HTR-8/SVneo (cell line): Measurements from ENCODE around the gene C2.
A peak's percentile ranks its signal among the peaks of the same experiment; 100 is the strongest.
"Not testable (repeated sequence)": the region's sequence is repeated elsewhere in the genome, so short reads cannot be mapped to it uniquely, and the experiment has no call there.

Experiments used
- DNase-seq: peaks from one replicate; pipeline ENCODE4 v3.0.0; 2011; ENCODE audit warnings: low spot score, mixed read lengths; ENCODE audit not compliant: insufficient read length
- FAIRE-seq: peaks from 2 replicates; lab custom pipeline; 2011; peaks lifted over from hg19 to GRCh38; lab: Jason Lieb, UNC

The C2 gene

DNA sequence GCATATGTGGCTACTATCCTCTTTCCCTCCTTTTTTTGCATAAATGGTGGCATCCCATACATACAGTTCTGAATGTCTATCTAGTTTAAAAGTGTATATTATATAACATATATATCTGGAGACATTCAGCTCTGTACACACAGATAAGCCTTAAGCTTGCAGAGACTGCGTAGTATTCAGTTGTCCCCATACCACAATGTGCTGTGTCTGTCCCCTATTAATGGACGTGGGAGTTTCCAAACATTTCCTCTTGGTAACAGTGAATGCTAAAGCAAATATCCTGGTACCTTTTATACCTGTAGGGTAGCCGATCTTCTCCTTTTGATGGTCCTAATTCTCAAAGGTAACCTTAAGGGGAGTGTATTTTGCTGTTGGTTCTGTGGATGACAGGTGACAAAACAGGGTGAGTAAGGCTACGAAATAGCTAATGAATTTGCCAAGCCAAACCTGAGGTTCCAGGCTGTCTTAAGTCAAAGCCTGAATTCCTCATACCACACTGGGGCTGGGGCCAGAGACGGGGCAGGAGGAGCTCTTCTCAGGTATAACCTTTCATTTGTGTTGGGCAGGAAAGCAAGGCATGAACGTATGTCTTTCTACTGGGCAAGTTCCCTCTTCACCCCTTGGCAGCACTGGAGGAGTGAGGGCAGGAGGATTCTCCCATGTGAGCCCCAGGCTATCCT is 7.8 kb upstream of the C2 start:
- DNase-seq (no peak), FAIRE-seq (no peak)

GRCh38 chr6:31920811-31921210 is 6.7 kb upstream of the C2 start:
- no peak for DNase-seq
- FAIRE-seq, result no peak

DNA sequence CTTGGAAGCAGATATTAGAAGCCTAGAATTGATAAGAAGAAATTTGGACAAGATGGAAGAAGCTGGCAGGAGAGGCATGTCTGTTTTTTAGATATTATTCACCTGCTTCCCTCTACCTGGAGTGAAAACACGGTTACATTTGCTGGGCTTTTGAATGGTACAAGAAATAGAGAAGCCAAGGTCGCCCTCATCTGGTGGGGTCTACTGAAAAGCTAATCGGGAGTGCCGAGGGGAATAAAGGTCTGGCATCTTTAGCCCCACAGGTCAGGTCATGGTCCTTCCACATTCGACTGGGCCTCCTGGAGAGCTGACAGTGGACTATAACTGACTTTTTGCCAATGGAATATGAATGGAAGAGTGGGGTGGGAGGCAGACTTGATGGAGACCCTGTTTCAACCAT is 4.6 kb upstream of the C2 start:
- FAIRE-seq (no peak), DNase-seq (no peak)

- FAIRE-seq, result no peak
- DNase-seq, result no peak
Measured at GRCh38 chr6:31927863-31928671, 550 bp downstream of the C2 start.

DNA sequence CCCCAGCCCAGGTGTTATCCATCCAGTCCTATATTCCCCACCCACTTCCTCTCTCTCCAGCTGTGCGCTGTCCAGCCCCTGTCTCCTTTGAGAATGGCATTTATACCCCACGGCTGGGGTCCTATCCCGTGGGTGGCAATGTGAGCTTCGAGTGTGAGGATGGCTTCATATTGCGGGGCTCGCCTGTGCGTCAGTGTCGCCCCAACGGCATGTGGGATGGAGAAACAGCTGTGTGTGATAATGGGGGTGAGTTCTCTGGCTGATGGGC is 1.1 kb downstream of the C2 start:
- FAIRE-seq, result no peak
- DNase-seq, result no peak

GRCh38 chr6:31930962-31931361 is 3.4 kb downstream of the C2 start:
- FAIRE-seq (no peak), DNase-seq (no peak)

- not testable (repeated sequence) for FAIRE-seq, DNase-seq
Measured at GRCh38 chr6:31932137-31932536, 4.6 kb downstream of the C2 start.

- FAIRE-seq (no peak), DNase-seq (no peak)
Measured at GRCh38 chr6:31933537-31933936, 6.0 kb downstream of the C2 start.

DNA sequence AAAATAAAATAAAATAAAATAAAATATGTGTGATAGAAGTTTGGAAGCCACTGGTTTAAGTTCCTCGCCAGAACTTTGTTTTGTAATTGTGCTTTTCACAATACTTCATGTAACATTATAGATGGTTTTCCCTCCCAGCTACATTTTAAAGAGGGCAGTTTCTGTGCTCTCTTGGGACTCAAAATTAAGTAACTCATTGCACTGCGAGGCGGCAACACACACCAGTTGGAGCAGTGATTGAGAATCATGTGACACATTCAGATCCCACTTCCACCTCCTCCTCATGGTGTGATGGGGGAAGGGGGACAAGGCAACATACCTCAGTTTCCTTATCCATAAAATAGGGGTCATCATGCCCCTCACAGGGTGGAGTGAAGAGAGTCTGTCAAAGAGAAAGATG is 7.5 kb downstream of the C2 start:
- no peak for FAIRE-seq

DNA sequence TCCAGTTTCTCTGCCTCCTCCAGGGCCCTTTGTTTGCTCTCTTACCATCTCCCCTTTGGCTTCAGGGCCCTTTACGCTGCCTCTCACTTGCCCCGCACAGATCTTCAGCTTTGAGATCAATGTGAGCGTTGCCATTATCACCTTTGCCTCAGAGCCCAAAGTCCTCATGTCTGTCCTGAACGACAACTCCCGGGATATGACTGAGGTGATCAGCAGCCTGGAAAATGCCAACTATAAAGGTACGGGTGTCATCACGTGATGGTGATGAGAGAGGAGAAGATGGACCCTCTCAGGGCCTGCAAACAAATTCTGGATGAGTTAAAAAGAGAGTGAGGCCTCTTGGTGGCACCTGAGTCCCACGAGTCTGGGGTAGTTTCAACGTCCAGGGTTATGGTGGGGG is 8.3 kb downstream of the C2 start:
- no peak for DNase-seq
- FAIRE-seq, result no peak

More for the DNA sequence above, 7.5 kb downstream of the C2 start:
- no peak for DNase-seq

DNA sequence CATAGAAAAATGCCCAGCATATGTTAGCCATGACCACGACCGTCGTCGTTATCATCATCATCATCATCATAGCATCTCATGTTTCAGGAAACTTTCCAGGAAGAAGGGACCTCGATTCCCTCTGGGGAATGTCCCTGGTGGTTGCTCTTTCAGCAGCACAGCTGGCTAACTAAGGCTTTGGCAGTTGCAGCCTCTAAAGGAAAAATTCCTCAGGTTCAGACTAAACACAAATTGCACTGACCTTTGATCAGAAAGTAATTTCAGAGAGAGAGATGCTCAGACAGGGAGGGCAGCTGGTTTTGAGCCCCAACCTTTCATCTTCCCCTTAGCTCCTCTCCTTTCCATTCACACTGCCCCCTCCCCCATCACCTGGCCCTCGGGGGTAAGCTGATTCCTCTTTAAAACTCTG is 12.7 kb downstream of the C2 start:
- FAIRE-seq, result peak; percentile 31
- peak; percentile 45 for DNase-seq

GRCh38 chr6:31943742-31944141 is 16.2 kb downstream of the C2 start:
- FAIRE-seq (no peak), DNase-seq (no peak)

- DNase-seq (no peak), FAIRE-seq (no peak)
Measured at GRCh38 chr6:31945154-31945506, 17.6 kb downstream of the C2 start.

DNA sequence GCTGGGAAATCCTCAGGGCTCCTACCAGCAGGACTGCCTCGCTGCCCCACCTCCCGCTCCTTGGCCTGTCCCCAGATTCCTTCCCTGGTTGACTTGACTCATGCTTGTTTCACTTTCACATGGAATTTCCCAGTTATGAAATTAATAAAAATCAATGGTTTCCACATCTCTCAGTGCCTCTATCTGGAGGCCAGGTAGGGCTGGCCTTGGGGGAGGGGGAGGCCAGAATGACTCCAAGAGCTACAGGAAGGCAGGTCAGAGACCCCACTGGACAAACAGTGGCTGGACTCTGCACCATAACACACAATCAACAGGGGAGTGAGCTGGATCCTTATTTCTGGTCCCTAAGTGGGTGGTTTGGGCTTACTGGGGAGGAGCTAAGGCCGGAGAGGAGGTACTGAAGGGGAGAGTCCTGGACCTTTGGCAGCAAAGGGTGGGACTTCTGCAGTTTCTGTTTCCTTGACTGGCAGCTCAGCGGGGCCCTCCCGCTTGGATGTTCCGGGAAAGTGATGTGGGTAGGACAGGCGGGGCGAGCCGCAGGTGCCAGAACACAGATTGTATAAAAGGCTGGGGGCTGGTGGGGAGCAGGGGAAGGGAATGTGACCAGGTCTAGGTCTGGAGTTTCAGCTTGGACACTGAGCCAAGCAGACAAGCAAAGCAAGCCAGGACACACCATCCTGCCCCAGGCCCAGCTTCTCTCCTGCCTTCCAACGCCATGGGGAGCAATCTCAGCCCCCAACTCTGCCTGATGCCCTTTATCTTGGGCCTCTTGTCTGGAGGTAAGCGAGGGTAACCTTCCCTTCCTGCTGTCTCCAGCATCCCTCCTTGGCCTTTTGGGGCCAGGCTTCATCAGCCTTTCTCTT is 18.2 kb downstream of the C2 start, which contains the start of gene CFB:
Gene CFB (plus strand): TSS at position 589 of the 863 bp plus-strand sequence. CDS start 127 bp downstream, at position 716.
- DNase-seq, result peak; percentile 66
- FAIRE-seq, result no peak

DNA sequence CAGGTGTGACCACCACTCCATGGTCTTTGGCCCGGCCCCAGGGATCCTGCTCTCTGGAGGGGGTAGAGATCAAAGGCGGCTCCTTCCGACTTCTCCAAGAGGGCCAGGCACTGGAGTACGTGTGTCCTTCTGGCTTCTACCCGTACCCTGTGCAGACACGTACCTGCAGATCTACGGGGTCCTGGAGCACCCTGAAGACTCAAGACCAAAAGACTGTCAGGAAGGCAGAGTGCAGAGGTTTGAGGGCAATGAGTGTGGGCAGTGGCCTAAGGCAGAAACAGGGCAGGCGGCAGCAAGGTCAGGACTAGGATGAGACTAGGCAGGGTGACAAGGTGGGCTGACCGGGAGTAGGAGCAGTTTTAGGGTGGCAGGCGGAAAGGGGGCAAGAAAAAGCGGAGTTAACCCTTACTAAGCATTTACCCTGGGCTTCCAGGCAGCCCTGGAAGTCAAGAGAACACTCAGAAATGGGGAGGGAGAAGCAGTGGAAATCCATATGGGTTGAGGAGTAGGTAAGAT is 18.9 kb downstream of the C2 start:
- FAIRE-seq, result no peak
- DNase-seq, result no peak

DNA sequence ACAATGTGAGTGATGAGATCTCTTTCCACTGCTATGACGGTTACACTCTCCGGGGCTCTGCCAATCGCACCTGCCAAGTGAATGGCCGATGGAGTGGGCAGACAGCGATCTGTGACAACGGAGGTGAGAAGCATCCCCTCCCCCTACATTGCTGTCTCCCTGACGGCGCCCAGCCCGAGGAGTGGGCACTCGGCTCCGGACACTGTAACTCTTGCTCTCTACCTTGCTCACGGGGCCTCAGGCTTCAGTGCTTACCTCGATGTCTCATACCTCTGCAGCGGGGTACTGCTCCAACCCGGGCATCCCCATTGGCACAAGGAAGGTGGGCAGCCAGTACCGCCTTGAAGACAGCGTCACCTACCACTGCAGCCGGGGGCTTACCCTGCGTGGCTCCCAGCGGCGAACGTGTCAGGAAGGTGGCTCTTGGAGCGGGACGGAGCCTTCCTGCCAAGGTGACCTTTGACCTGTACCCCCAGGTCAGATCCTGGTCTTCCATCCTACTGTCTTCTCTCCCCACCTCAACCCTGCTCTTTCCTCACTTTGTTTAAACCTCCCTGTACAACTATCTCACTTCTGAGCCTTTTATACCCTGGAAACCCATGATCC is 19.7 kb downstream of the C2 start:
- no peak for DNase-seq
- no peak for FAIRE-seq

- FAIRE-seq (no peak), DNase-seq (no peak)
Measured at GRCh38 chr6:31947864-31948263, 20.3 kb downstream of the C2 start.

GRCh38 chr6:31948306-31948705 is 20.8 kb downstream of the C2 start:
- FAIRE-seq (no peak), DNase-seq (no peak)

DNA sequence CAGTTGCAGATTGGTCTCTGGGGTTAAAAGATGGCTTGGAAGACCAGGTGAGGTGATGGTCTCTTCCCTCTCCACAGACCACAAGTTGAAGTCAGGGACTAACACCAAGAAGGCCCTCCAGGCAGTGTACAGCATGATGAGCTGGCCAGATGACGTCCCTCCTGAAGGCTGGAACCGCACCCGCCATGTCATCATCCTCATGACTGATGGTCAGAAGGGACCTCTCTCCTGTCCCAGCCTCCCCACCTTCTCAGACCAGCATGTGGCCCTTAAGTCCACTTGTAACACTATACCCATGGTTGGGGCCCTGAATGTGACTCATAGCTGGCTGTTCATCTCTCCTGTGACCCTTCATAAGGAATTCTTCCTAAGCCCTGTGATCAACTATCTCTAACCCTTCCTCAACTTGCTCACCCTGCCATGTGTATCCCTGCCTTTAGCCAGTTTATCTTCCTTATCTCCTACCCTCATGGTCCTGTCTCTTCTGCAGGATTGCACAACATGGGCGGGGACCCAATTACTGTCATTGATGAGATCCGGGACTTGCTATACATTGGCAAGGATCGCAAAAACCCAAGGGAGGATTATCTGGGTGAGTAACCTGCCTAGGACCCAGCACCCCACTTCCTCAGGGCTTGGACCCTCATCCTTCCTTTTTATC is 21.4 kb downstream of the C2 start:
- DNase-seq (peak; percentile 60), FAIRE-seq (no peak)
